IMR-90 (cell line): ENCODE data around the gene EDEM1. TPM values are rescaled to one million over a fixed set of nuclear protein-coding genes. Genes with fewer than 3 reads are reported as not detected.

ENCODE experiments used
- ATAC-seq: fragments of 200-7000 bp; cut with Tn5 transposase; 2 replicates; pipeline ENCODE4 v1.9.1; 2020; ENCODE audit warnings: low read depth, mild to moderate bottlenecking, moderate library complexity
- BruUV-seq: library from RNA; stranded (reverse); fragments of 400-500 nt; replicated peaks from 2 replicates; lab custom pipeline; 2021; lab: Mats Ljungman, UMichigan
- CTCF ChIA-PET: fragments of 300-600 bp; formaldehyde crosslinking; extraction: SDS; loops from one replicate; lab custom pipeline; 2021; ENCODE audit warnings: antibody characterized with exemption; lab: Yijun Ruan, JAX
- POLR2A ChIA-PET: fragments of 300-600 bp; sonication (Branson Sonifier 250); formaldehyde crosslinking; loops from one replicate; lab custom pipeline; 2022; ENCODE audit warnings: antibody characterized with exemption; ENCODE audit not compliant: unreplicated experiment; lab: Charles Lee
- DNase-seq: peaks from one replicate; pipeline ENCODE4 v3.0.0; 2013
- H2AFZ ChIP-seq: replicated peaks from 2 replicates; pipeline ENCODE3; 2013; ENCODE audit warnings: low read length, mild to moderate bottlenecking; ENCODE audit not compliant: poor library complexity
- H2AK5ac ChIP-seq: 2 replicates; pipeline ENCODE4 v1.6.1; 2013; ENCODE audit warnings: low read depth, low read length, inconsistent platforms
- H2AK9ac ChIP-seq: replicated peaks from 2 replicates; pipeline ENCODE3; 2013; ENCODE audit warnings: mild to moderate bottlenecking, low read depth, low read length, moderate library complexity; ENCODE audit not compliant: poor library complexity
- H2BK120ac ChIP-seq: 2 replicates; pipeline ENCODE4 v1.6.1; 2013; ENCODE audit warnings: low read depth, low read length, inconsistent platforms
- H2BK15ac ChIP-seq: 3 replicates; pipeline ENCODE4 v1.6.1; 2013; ENCODE audit warnings: low read depth, low read length, inconsistent platforms
- H2BK20ac ChIP-seq: 2 replicates; pipeline ENCODE4 v1.6.1; 2013; ENCODE audit warnings: low read depth, mild to moderate bottlenecking, inconsistent platforms, low read length, moderate library complexity
- H2BK5ac ChIP-seq: 2 replicates; pipeline ENCODE4 v1.6.1; 2013; ENCODE audit warnings: mild to moderate bottlenecking, low read depth, low read length, inconsistent platforms; ENCODE audit not compliant: poor library complexity, severe bottlenecking
- H3K14ac ChIP-seq: replicated peaks from 2 replicates; pipeline ENCODE4 v1.6.1; 2013; ENCODE audit warnings: low read depth, low read length, inconsistent platforms
- H3K18ac ChIP-seq: 2 replicates; pipeline ENCODE4 v1.6.1; 2013; ENCODE audit warnings: low read depth, low read length, control low read depth
- H3K23ac ChIP-seq: 2 replicates; pipeline ENCODE4 v1.6.1; 2013; ENCODE audit warnings: low read depth, low read length, inconsistent platforms
- H3K27ac ChIP-seq: 2 replicates; pipeline ENCODE4 v1.5.1; 2013; ENCODE audit warnings: mild to moderate bottlenecking, control low read depth, low read length; ENCODE audit not compliant: insufficient read depth
- H3K27me3 ChIP-seq: 2 replicates; pipeline ENCODE4 v1.6.1; 2013; ENCODE audit warnings: low read length; ENCODE audit not compliant: control insufficient read depth, insufficient read depth
- H3K36me3 ChIP-seq: 2 replicates; pipeline ENCODE4 v1.6.1; 2013; ENCODE audit warnings: low read length, mixed read lengths; ENCODE audit not compliant: control insufficient read depth, insufficient read depth
- H3K4ac ChIP-seq: 2 replicates; pipeline ENCODE4 v1.6.1; 2013; ENCODE audit warnings: low read depth, low read length, inconsistent platforms
- H3K4me1 ChIP-seq: 2 replicates; pipeline ENCODE4 v1.6.1; 2013; ENCODE audit warnings: low read length, mixed read lengths; ENCODE audit not compliant: control insufficient read depth, insufficient read depth
- H3K4me2 ChIP-seq: 2 replicates; pipeline ENCODE4 v1.6.1; 2013; ENCODE audit warnings: low read depth, mild to moderate bottlenecking, control low read depth, low read length, moderate library complexity
- H3K4me3 ChIP-seq: 2 replicates; pipeline ENCODE4 v1.5.1; 2013; ENCODE audit warnings: low read depth, mild to moderate bottlenecking, control low read depth, low read length, moderate library complexity; ENCODE audit not compliant: insufficient read depth
- H3K56ac ChIP-seq: 2 replicates; pipeline ENCODE4 v1.6.1; 2013; ENCODE audit warnings: low read length, inconsistent platforms; ENCODE audit not compliant: insufficient read depth; ENCODE audit errors: extremely low read depth
- H3K79me1 ChIP-seq, 2 experiments: 2 replicates each; pipeline ENCODE4 v1.6.1; 2013; ENCODE audit warnings: low read length in 2 of 2, inconsistent platforms in 1 of 2, low read depth in 1 of 2
- H3K9ac ChIP-seq: 2 replicates; pipeline ENCODE4 v1.6.1; 2013; ENCODE audit warnings: low read depth, low read length, control low read depth
- H3K9me1 ChIP-seq: 2 replicates; pipeline ENCODE4 v1.6.1; 2013; ENCODE audit warnings: low read length, inconsistent platforms; ENCODE audit not compliant: insufficient read depth
- H3K9me3 ChIP-seq: 2 replicates; pipeline ENCODE4 v1.6.1; 2013; ENCODE audit warnings: low read length; ENCODE audit not compliant: control insufficient read depth, insufficient read depth
- H4K20me1 ChIP-seq: 2 replicates; pipeline ENCODE4 v1.6.1; 2013; ENCODE audit warnings: low read length, inconsistent platforms; ENCODE audit not compliant: insufficient read depth
- H4K5ac ChIP-seq: 2 replicates; pipeline ENCODE4 v1.6.1; 2013; ENCODE audit warnings: mild to moderate bottlenecking, low read depth, low read length, control low read depth
- H4K8ac ChIP-seq, 2 experiments: 2 replicates each; pipeline ENCODE4 v1.6.1; 2013; ENCODE audit warnings: low read depth in 2 of 2, low read length in 2 of 2, control low read depth in 1 of 2, inconsistent platforms in 1 of 2
- H4K91ac ChIP-seq: 2 replicates; pipeline ENCODE4 v1.6.1; 2013; ENCODE audit warnings: low read depth, low read length, inconsistent platforms; ENCODE audit not compliant: insufficient read depth
- BHLHE40 ChIP-seq: fragments of 150-350 bp; IDR thresholded peaks from 2 replicates; pipeline ENCODE4 v1.6.1; 2016; ENCODE audit warnings: mild to moderate bottlenecking, low read depth, low read length
- CEBPB ChIP-seq: IDR thresholded peaks from 2 replicates; pipeline ENCODE4 v1.6.1; 2012; ENCODE audit warnings: low read depth, low read length, improper control_type of control experiment
- CHD1 ChIP-seq: IDR thresholded peaks from 2 replicates; pipeline ENCODE4 v1.6.1; 2012; ENCODE audit warnings: low read depth, low read length, improper control_type of control experiment
- CTCF ChIP-seq: conservative IDR thresholded peaks from 2 replicates; pipeline ENCODE4 v1.5.1; 2012; ENCODE audit warnings: mild to moderate bottlenecking, low read depth, low read length, improper control_type of control experiment
- ELK1 ChIP-seq: fragments of 150-350 bp; IDR thresholded peaks from 2 replicates; pipeline ENCODE4 v1.6.1; 2016; ENCODE audit warnings: low read depth, mild to moderate bottlenecking, low read length, moderate library complexity, borderline replicate concordance
- FOS ChIP-seq: fragments of 150-350 bp; IDR thresholded peaks from 2 replicates; pipeline ENCODE4 v1.6.1; 2016; ENCODE audit warnings: low read depth, low read length
- MAFK ChIP-seq: IDR thresholded peaks from 2 replicates; pipeline ENCODE4 v1.6.1; 2012; ENCODE audit warnings: low read depth, low read length, improper control_type of control experiment
- MAZ ChIP-seq: IDR thresholded peaks from 2 replicates; pipeline ENCODE4 v1.6.1; 2012; ENCODE audit warnings: low read depth, mild to moderate bottlenecking, low read length, improper control_type of control experiment, moderate library complexity, borderline replicate concordance
- MXI1 ChIP-seq: IDR thresholded peaks from 2 replicates; pipeline ENCODE4 v1.6.1; 2012; ENCODE audit warnings: low read depth, mild to moderate bottlenecking, low read length, moderate library complexity, borderline replicate concordance
- NFE2L2 ChIP-seq: fragments of 150-350 bp; IDR thresholded peaks from 2 replicates; pipeline ENCODE4 v1.6.1; 2016; ENCODE audit warnings: low read depth, mild to moderate bottlenecking, low read length
- POLR2A ChIP-seq: IDR thresholded peaks from 2 replicates; pipeline ENCODE4 v1.6.1; 2012; ENCODE audit warnings: mild to moderate bottlenecking, low read depth, low read length
- RAD21 ChIP-seq: IDR thresholded peaks from 2 replicates; pipeline ENCODE4 v1.6.1; 2012; ENCODE audit warnings: low read length, improper control_type of control experiment
- RCOR1 ChIP-seq: IDR thresholded peaks from 2 replicates; pipeline ENCODE4 v1.6.1; 2012; ENCODE audit warnings: mild to moderate bottlenecking, low read length, improper control_type of control experiment; ENCODE audit not compliant: insufficient replicate concordance
- RFX5 ChIP-seq: IDR thresholded peaks from 2 replicates; pipeline ENCODE4 v1.8.0; 2012; ENCODE audit warnings: low read depth, mild to moderate bottlenecking, low read length, moderate library complexity
- SMC3 ChIP-seq: fragments of 150-350 bp; IDR thresholded peaks from 2 replicates; pipeline ENCODE4 v1.6.1; 2016; ENCODE audit warnings: low read depth, mild to moderate bottlenecking, antibody characterized with exemption, low read length, moderate library complexity
- USF2 ChIP-seq: fragments of 150-350 bp; IDR thresholded peaks from 2 replicates; pipeline ENCODE4 v1.6.1; 2017; ENCODE audit warnings: mild to moderate bottlenecking, antibody characterized with exemption, low read length, low read depth
- WGBS, 2 experiments: methylation state at CpG; one replicate each; pipeline versions ENCODE4 v1.1.5 to v1.1.7; 2013; ENCODE audit warnings: missing lambda C conversion rate in 2 of 2; ENCODE audit not compliant: insufficient read length in 1 of 2; ENCODE audit errors: extremely low coverage in 2 of 2; 5-methylcytosine and 5-hydroxymethylcytosine counted together
- dilution Hi-C: fragments of 300-500 bp; cut with HindIII; formaldehyde crosslinking; loops from one replicate; pipeline ENCODE4 v1.14.3; 2018; ENCODE audit warnings: low sequenced_read_pairs; ENCODE audit not compliant: unreplicated experiment
- in situ Hi-C: fragments of 300-500 bp; cut with MboI; formaldehyde crosslinking; loops from 3 replicates; pipeline ENCODE4 v1.14.3; 2019; ENCODE audit warnings: low sequenced_read_pairs, inconsistent platforms, mixed read lengths
- intact Hi-C: fragments of 100-400 bp; cut with micrococcal nuclease; formaldehyde crosslinking; loops from 2 replicates; pipeline ENCODE4 v1.10.0; 2022
- polyA plus RNA-seq, 3 experiments: library from polyadenylated mRNA; depleted of rRNA; stranded (reverse); fragments of >200 nt; gene quantifications; 2 replicates each; pipeline ENCODE4 v1.2.3, GENCODE V29; 2012; ENCODE audit warnings: low replicate concordance in 1 of 3
- total RNA-seq: library from RNA; depleted of rRNA; stranded (reverse); fragments of >200 nt; gene quantifications from 2 replicates; pipeline ENCODE4 v1.2.3, GENCODE V29; 2012

Gene EDEM1
- total and polyA plus RNA-seq, 2 of the 4 experiments (the other 2 are of a cell fraction), result 23.5 to 27.0 TPM

- H3K27me3 ChIP-seq, result peaks cover 4% of the 10 kb centered on the region; the same call in 1 of the 2 replicates
- no peak overlapping the region for H3K4ac ChIP-seq
- no peak overlapping the region for H4K91ac ChIP-seq
- no peak for TF ChIP-seq ELK1
- no peak for TF ChIP-seq SMC3
- TF ChIP-seq POLR2A, result no peak
- TF ChIP-seq CTCF, result no peak
- TF ChIP-seq CEBPB, result no peak
- TF ChIP-seq MAZ, result no peak
- no peak for TF ChIP-seq RFX5
- no peak for TF ChIP-seq NFE2L2
- no peak for TF ChIP-seq FOS
- no peak for TF ChIP-seq MXI1
- no peak for TF ChIP-seq USF2
- no peak for TF ChIP-seq MAFK
- no peak for TF ChIP-seq CHD1
- TF ChIP-seq BHLHE40, result no peak
- TF ChIP-seq RCOR1, result no peak
- no peak for TF ChIP-seq RAD21
- H3K56ac ChIP-seq, result no peak overlapping the region
- no peak for ATAC-seq
- no peak overlapping the region for H2BK15ac ChIP-seq
- H3K23ac ChIP-seq, result no peak overlapping the region
- BruUV-seq, result no TSS peak
- no peak overlapping the region for H2BK5ac ChIP-seq
- intact Hi-C loops (no loop called here), in situ Hi-C loops (no loop called here), dilution Hi-C loops (no loop called here)
- H3K4me2 ChIP-seq, result no peak overlapping the region
- H2AK5ac ChIP-seq, result no peak overlapping the region
- ChIA-PET CTCF (no interaction called here), POLR2A (no interaction called here)
- no peak overlapping the region for H2AK9ac ChIP-seq
- H4K5ac ChIP-seq, result no peak overlapping the region
- H4K20me1 ChIP-seq, result no peaks in the 10 kb centered on the region
- WGBS, 2 experiments, result 100% methylated on average over 1 of the region's 3 CpGs; no CpG with 5 or more reads in 1 of the 2 experiments
- H3K9me1 ChIP-seq, result no peaks in the 10 kb centered on the region
- no peak overlapping the region for H3K4me3 ChIP-seq
- H3K79me1 ChIP-seq, result no peaks in the 10 kb centered on the region
- no peak for DNase-seq
- H3K18ac ChIP-seq, result no peak overlapping the region
- H3K4me1 ChIP-seq, result no peaks in the 10 kb centered on the region
- H3K36me3 ChIP-seq, result no peaks in the 10 kb centered on the region
- H2BK20ac ChIP-seq, result no peak overlapping the region
- no peak overlapping the region for H3K14ac ChIP-seq
- no peak overlapping the region for H3K27ac ChIP-seq
- no peaks in the 10 kb centered on the region for H3K9me3 ChIP-seq
- no peak overlapping the region for H4K8ac ChIP-seq
- no peak overlapping the region for H2AFZ ChIP-seq
- no peak overlapping the region for H2BK120ac ChIP-seq
- H3K9ac ChIP-seq, result no peak overlapping the region
Observed at GRCh38 chr3:5252131-5252530, 64.6 kb downstream of the EDEM1 start.
